ENCODE measurements around the gene GJA3. TPM values are rescaled to one million over a fixed set of nuclear protein-coding genes. Genes with fewer than 3 reads are reported as not detected.
"Not testable (repeated sequence)": the region's sequence is repeated elsewhere in the genome, so short reads cannot be mapped to it uniquely, and the experiment has no call there.

GJA3 gene
- total RNA-seq, 2 donors from 2014 or later, result not detected

- no peak for DNase-seq
- no peak for ATAC-seq
- intact Hi-C loops (cut with DNase I, micrococcal nuclease), result loop anchor here in 1 of 2 donors (10.0 kb wide), 1 partner anchor 65 kb away; no protein-coding TSS in a partner anchor
These were observed 1.1 kb downstream of the GJA3 start for GRCh38 chr13:20159646-20160305.

GRCh38 chr13:20157151-20157796, 3.6 kb downstream of the GJA3 start:
- intact Hi-C loops (cut with DNase I, micrococcal nuclease), result no loop called here
- DNase-seq (no peak), ATAC-seq (no peak)

DNA sequence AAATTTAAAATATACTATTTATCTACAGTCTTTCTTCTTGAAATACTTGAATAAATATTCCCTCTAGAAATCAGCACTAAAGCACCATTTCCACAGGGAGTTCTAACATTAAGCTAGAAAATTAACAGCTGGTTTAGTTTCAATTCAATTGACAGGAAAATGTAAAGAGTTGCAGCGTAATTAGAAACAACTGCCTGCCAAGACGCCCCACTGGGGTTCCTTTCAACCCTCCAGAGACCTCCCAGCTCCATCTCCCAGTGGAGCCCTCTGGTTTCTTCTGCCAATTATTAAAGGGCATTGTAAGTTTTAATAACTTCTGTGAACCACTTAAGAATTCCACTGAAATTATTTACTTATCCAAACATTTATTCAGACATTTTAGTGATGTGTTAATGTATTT, 4.2 kb downstream of the GJA3 start:
- ATAC-seq, result no peak
- no peak for DNase-seq
- intact Hi-C loops (cut with DNase I, micrococcal nuclease), result no loop called here

- ATAC-seq; intact Hi-C loops (cut with DNase I, micrococcal nuclease); DNase-seq: not testable (repeated sequence)
These were observed 7.6 kb downstream of the GJA3 start for GRCh38 chr13:20153290-20153689.

- DNase-seq, result no peak
- no peak for ATAC-seq
- intact Hi-C loops (cut with DNase I, micrococcal nuclease), result no loop called here
These were observed 9.2 kb downstream of the GJA3 start for GRCh38 chr13:20151612-20152011.

DNA sequence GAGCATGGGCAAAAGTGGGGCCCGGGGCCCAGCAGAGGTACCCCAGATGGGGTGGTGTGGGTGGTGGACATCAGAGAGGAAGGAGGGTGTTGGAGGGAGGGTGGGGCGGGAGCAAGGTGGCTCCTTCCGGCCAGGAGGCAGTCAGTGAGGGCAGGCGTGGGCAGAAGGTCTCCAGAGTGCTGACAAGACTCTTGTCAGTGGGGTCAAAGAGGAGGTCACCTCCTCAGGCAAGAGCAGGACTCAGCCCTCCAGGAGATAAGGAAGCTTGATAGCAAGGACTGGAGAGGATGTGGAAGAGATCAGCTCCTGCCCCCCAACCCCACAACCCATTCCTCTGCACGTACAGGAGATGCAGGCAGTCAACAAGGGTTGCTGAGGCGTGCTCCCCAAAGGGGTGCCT, 9.8 kb downstream of the GJA3 start:
- no peak for DNase-seq
- ATAC-seq, result no peak
- intact Hi-C loops (cut with DNase I, micrococcal nuclease), result no loop called here

DNA sequence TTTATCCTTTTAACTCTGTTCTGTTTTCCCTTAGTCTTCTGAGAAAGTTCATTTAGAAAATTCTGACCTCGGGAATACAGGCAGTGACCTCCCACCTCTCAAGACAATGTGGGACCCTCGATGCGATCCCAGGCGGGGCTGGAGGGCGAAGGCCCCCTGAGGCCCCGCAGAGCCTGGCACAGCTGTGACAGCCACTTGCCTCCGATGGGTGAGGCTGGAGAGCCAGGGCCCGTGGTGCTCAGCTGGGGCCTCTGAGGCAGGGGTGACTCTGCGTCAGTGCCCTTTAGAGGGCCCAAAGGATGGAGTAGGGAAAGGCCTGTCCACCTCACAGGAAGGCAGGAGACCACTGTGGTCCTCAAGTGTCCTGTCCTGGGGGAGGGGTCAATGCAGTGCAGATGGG, 10.3 kb downstream of the GJA3 start:
- no peak for ATAC-seq
- intact Hi-C loops (cut with DNase I, micrococcal nuclease), result no loop called here
- no peak for DNase-seq

- ATAC-seq (no peak), DNase-seq (no peak)
- intact Hi-C loops (cut with DNase I, micrococcal nuclease), result no loop called here
These were observed 11.1 kb downstream of the GJA3 start for GRCh38 chr13:20149762-20150161.

- DNase-seq, result no peak
- intact Hi-C loops (cut with DNase I, micrococcal nuclease), result no loop called here
- no peak for ATAC-seq
These were observed 12.2 kb downstream of the GJA3 start for GRCh38 chr13:20148501-20149183.

DNA sequence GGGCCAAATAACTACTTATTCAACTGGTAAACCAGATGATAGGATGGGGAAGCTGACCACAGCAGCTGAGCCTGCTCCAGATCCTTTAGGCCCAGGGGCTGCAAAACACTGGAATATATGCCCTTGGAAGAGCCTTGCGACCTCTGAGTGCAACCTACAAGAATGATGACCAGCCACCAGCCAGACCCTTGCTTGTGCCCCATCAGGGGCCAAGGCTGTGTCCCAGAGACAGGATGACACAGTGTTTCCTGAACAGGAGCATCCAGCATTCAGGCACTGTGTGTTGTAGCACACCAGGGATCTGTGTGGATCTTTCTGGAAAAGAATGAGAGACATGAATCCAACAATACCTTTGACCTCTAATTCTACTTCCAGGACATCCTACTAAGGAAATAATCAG, 14.5 kb downstream of the GJA3 start:
- no peak for DNase-seq
- ATAC-seq, result no peak
- intact Hi-C loops (cut with DNase I, micrococcal nuclease), result no loop called here

- intact Hi-C loops (cut with DNase I, micrococcal nuclease), result no loop called here
These were observed 15.3 kb downstream of the GJA3 start for GRCh38 chr13:20145521-20145920.

GRCh38 chr13:20144141-20144850, 16.6 kb downstream of the GJA3 start:
- ATAC-seq (no peak), DNase-seq (no peak)
- intact Hi-C loops (cut with DNase I, micrococcal nuclease), result no loop called here

More at GRCh38 chr13:20145521-20145920, 15.3 kb downstream of the GJA3 start:
- DNase-seq (no peak), ATAC-seq (no peak)

DNA sequence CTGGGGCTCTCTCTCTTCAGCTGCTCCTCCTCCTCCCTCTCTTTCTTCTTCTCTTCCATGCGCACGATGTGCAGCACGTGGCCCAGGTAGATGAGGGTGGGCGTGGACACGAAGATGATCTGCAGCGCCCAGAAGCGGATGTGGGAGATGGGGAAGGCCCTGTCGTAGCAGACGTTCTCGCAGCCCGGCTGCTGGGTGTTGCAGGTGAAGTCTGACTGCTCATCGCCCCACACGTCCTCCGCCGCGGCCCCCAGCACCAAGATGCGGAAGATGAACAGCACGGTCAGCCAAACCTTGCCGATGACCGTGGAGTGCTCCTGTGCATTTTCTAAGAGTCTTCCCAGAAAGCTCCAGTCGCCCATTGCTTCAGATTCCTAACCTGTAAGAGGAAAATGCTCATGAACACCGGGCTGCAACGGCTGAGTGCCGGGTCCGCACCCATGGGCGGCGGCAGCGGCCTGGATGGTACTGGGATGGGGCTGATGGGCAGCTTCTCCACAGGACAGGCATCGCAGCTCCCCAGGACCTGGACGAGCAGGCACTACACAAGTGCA, 17.8 kb downstream of the GJA3 start:
- ATAC-seq, result no peak
- DNase-seq, result no peak
- intact Hi-C loops (cut with DNase I, micrococcal nuclease), result no loop called here

- no peak for ATAC-seq
- no peak for DNase-seq
- intact Hi-C loops (cut with DNase I, micrococcal nuclease), result no loop called here
These were observed 18.6 kb downstream of the GJA3 start for GRCh38 chr13:20142023-20142926.

- ATAC-seq (no peak), DNase-seq (no peak)
- intact Hi-C loops (cut with DNase I, micrococcal nuclease), result no loop called here
These were observed 19.4 kb downstream of the GJA3 start for GRCh38 chr13:20141238-20142022.

DNA sequence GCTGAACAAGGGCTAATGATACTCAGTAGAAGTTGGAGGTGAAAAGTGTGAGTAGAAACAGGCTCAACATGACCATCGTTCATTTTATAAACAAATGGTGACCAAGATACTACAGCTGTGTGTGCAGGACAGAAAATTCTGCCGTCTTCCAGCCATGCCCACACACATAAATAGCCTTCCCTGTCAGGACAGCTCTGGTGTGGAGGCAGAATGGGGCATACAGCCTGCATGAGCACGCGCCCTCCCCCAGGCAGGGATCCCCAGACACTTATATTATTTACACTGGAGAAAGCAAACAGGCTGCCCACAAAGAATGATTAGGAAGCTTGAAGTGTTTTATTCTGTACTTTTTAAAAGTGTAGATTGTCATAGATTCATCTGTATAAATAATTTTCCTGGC, 20.4 kb downstream of the GJA3 start:
- intact Hi-C loops (cut with DNase I, micrococcal nuclease), result no loop called here
- ATAC-seq, result no peak
- DNase-seq, result no peak

GRCh38 chr13:20137875-20138274, 23.0 kb downstream of the GJA3 start:
- DNase-seq (no peak), ATAC-seq (no peak)
- intact Hi-C loops (cut with DNase I, micrococcal nuclease), result no loop called here
